HG02840 (cell line): ENCODE results near the gene GPBP1L1.

ENCODE experiments used
- ATAC-seq: cut with Tn5 transposase; IDR thresholded peaks from one replicate; pipeline ENCODE4 v1.9.1; 2021; ENCODE audit warnings: mild to moderate bottlenecking, moderate library complexity, moderate number of reproducible peaks; ENCODE audit not compliant: unreplicated experiment, low FRiP score

The GPBP1L1 gene

GRCh38 chr1:45643321-45643720 is 43.0 kb downstream of the GPBP1L1 start:
- ATAC-seq: no peak

GRCh38 chr1:45640293-45640692 is 46.0 kb downstream of the GPBP1L1 start:
- no peak for ATAC-seq

- no peak for ATAC-seq
Observed at GRCh38 chr1:45635211-45635610, 51.1 kb downstream of the GPBP1L1 start.

GRCh38 chr1:45630429-45630828 is 55.9 kb downstream of the GPBP1L1 start:
- no peak for ATAC-seq

GRCh38 chr1:45629035-45629434 is 57.3 kb downstream of the GPBP1L1 start:
- no peak for ATAC-seq

GRCh38 chr1:45623972-45624371 is 62.4 kb downstream of the GPBP1L1 start, which contains the start of gene CCDC17:
Gene CCDC17 (minus strand): TSS chr1:45624054. CDS start chr1:45623909, 145 bp downstream.
- no peak for ATAC-seq

- no peak for ATAC-seq
Observed at GRCh38 chr1:45622524-45623394, 63.6 kb downstream of the GPBP1L1 start.

GRCh38 chr1:45621895-45622523 is 64.3 kb downstream of the GPBP1L1 start:
- ATAC-seq: no peak

- ATAC-seq: no peak
Observed at GRCh38 chr1:45621501-45621836, 64.9 kb downstream of the GPBP1L1 start.

GRCh38 chr1:45620588-45621500 is 65.5 kb downstream of the GPBP1L1 start:
- no peak for ATAC-seq

- no peak for ATAC-seq
Observed at GRCh38 chr1:45619149-45619921, 67.0 kb downstream of the GPBP1L1 start.

GRCh38 chr1:45617618-45618017 is 68.7 kb downstream of the GPBP1L1 start:
- no peak for ATAC-seq

- ATAC-seq: no peak
Observed at GRCh38 chr1:45615885-45616284, 70.4 kb downstream of the GPBP1L1 start.

GRCh38 chr1:45612941-45613579 is 73.3 kb downstream of the GPBP1L1 start:
- ATAC-seq: no peak

- no peak for ATAC-seq
Observed at GRCh38 chr1:45610589-45611226, 75.6 kb downstream of the GPBP1L1 start.

GRCh38 chr1:45608175-45609156 is 77.9 kb downstream of the GPBP1L1 start:
- ATAC-seq: no peak

GRCh38 chr1:45607404-45608074 is 78.8 kb downstream of the GPBP1L1 start:
- no peak for ATAC-seq
